Mucosa of rectum (tissue), 2 donors: ENCODE data around the gene LHFPL2.
"Not testable (repeated sequence)": the region's sequence is repeated elsewhere in the genome, so short reads cannot be mapped to it uniquely, and the experiment has no call there.

Experiments used
- H3K27ac ChIP-seq, 2 donors: one replicate each; pipeline ENCODE4 v1.7.0; 2013; ENCODE audit warnings: inconsistent platforms in 2 of 2, low read depth in 2 of 2, low read length in 2 of 2
- H3K27me3 ChIP-seq, 2 donors: one replicate each; pipeline ENCODE4 v1.7.0; 2013; ENCODE audit warnings: low read length in 2 of 2; ENCODE audit not compliant: control insufficient read depth in 2 of 2, insufficient read depth in 2 of 2
- H3K36me3 ChIP-seq, 2 donors: one replicate each; pipeline ENCODE4 v1.7.0; 2013; ENCODE audit warnings: low read length in 2 of 2; ENCODE audit not compliant: control insufficient read depth in 2 of 2, insufficient read depth in 2 of 2
- H3K4me1 ChIP-seq, 2 donors: one replicate each; pipeline ENCODE4 v1.7.0; 2013; ENCODE audit warnings: low read length in 2 of 2, mild to moderate bottlenecking in 1 of 2; ENCODE audit not compliant: control insufficient read depth in 2 of 2, insufficient read depth in 2 of 2
- H3K4me3 ChIP-seq, 2 donors: one replicate each; pipeline ENCODE4 v1.7.0; 2013; ENCODE audit warnings: low read length in 2 of 2
- H3K9ac ChIP-seq, 2 donors: one replicate each; pipeline ENCODE4 v1.7.0; 2013; ENCODE audit warnings: low read length in 2 of 2, low read depth in 1 of 2, mild to moderate bottlenecking in 1 of 2
- H3K9me3 ChIP-seq, 2 donors: one replicate each; pipeline ENCODE4 v1.7.0; 2013; ENCODE audit warnings: low read length in 2 of 2; ENCODE audit not compliant: control insufficient read depth in 2 of 2
- donor health status: healthy.
- donor health status: Normal muscosa, but diverticular disease.

Gene LHFPL2, protein sequence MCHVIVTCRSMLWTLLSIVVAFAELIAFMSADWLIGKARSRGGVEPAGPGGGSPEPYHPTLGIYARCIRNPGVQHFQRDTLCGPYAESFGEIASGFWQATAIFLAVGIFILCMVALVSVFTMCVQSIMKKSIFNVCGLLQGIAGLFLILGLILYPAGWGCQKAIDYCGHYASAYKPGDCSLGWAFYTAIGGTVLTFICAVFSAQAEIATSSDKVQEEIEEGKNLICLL

DNA sequence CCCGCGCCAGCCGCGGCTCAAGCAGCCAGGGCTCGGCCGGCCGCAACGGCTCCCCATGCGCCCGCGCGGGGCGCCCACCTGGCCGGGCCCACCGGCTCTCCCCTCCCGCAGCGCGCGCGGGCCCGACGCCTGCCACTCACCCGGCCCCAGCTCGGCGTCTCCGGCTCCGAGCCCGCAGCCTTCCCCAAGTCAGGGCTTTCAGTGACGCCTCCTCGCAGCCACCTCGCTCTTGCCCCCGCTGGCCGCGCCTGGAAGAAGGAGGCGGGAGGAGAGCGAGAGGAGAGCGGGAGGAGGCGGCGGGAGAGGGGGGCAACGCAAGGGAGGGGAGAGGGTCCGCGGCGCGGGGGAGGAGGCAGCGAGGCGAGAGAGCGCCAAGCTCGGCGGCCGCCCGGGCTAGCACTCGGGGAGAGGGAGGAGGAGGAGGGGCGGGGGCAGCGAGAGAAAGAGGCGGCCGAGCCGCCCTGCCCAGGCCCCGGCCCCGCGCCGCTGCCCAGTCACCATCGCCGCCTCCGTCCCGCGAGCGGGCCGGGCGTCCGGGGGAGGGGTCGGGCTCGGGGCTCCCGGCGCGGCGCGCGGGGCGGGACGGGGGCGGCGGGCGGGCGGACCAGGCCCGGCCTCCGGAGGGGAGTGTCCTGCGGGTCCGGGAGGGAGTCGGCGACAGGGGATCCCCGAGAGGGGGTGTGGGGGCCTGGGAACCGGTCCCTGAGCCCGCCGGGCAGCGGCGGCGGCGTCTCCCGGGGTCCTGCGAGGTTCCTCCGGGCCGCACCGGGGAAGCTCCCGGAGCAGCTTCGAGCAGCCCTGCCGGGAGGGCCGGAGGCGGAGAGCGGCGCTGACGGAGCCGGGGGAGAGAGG is at the start of gene LHFPL2:
Gene LHFPL2, minus strand, starts transcription at position 414 of the 852 bp plus-strand sequence. CDS start 138,559 bp downstream, outside the sequence.
- peak within 1 kb of the TSS; percentile 82 to 84 for H3K4me3 ChIP-seq
- peaks cover 21 to 26% of the 10 kb centered on the region in 2 donors for H3K4me1 ChIP-seq
- H3K27me3 ChIP-seq = no peaks in the 10 kb centered on the region
- no peaks in the 10 kb centered on the region for H3K36me3 ChIP-seq
- no peaks in the 10 kb centered on the region for H3K9me3 ChIP-seq
- peak within 1 kb of the TSS; percentile 77 to 86 for H3K9ac ChIP-seq
- peak within 1 kb of the TSS; percentile 84 to 92 for H3K27ac ChIP-seq

DNA sequence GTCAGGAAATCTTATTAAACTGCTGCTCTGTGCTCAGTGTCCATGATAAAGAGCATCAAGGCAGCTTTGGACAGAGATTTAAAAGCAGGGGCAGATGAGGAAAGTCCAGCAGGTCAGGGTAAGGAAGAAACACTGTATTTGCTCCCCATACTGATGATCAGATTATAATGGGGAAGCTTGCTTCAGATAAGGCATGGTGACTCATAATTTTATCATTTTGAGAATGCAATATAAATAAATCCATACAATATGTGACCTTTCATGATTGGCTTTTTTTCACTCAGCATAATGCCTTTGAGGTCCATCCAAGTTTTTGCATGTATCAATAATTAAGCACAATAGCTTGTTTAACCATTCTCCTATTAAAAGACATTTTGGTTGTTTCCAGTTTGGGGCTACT is 48.1 kb upstream of the LHFPL2 start:
- Histone ChIP-seq H3K27ac (no peak overlapping the region), H3K36me3 (no peaks in the 10 kb centered on the region), H3K9ac (no peak overlapping the region), H3K4me3 (no peak overlapping the region), H3K9me3 (no peaks in the 10 kb centered on the region), H3K27me3 (no peaks in the 10 kb centered on the region), H3K4me1 (peaks cover 0 to 4% of the 10 kb centered on the region in 2 donors)

DNA sequence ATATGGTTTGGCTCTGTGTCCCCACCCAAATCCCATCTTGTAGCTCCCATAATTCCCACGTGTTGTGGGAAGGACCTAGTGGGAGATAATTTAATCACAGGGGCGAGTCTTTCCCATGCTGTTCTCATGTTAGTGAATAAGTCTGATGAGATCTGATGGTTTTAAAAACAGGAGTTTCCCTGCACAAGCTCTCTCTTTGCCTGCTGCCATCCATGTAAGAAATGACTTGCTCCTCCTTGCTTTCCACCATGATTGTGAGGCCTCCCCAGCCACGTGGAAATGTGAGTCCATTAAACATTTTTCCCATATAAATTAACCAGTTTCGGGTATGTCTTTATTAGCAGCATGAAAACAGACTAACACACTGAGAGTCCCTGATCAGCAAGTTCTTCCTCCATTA is 47.5 kb upstream of the LHFPL2 start:
- not testable (repeated sequence) for H3K9ac ChIP-seq, H3K36me3 ChIP-seq, H3K4me1 ChIP-seq, H3K27me3 ChIP-seq, H3K9me3 ChIP-seq, H3K4me3 ChIP-seq, H3K27ac ChIP-seq

DNA sequence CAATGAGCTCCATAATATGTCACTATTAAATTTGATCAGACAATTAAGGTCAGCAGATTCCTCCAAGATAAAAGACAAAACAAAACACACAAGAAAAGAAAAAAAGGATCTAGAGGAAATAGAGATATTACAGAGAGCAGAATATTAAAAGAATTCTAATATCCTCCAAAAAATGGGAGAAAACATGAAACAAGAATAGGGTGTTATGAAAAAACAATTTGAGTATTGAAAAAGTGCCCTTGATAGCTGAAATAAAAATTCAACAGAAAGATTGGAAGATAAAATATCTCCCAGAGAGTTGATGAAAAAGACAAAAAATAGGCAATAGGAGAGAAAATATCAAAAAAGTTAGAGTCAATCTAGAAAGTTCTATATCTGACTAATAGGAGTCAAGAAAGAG is 44.8 kb upstream of the LHFPL2 start:
- Histone ChIP-seq H3K4me3 (no peak overlapping the region), H3K9ac (no peak overlapping the region), H3K27ac (no peak overlapping the region), H3K27me3 (no peaks in the 10 kb centered on the region), H3K36me3 (no peaks in the 10 kb centered on the region), H3K9me3 (no peaks in the 10 kb centered on the region), H3K4me1 (peaks cover 7 to 12% of the 10 kb centered on the region in 2 donors)

DNA sequence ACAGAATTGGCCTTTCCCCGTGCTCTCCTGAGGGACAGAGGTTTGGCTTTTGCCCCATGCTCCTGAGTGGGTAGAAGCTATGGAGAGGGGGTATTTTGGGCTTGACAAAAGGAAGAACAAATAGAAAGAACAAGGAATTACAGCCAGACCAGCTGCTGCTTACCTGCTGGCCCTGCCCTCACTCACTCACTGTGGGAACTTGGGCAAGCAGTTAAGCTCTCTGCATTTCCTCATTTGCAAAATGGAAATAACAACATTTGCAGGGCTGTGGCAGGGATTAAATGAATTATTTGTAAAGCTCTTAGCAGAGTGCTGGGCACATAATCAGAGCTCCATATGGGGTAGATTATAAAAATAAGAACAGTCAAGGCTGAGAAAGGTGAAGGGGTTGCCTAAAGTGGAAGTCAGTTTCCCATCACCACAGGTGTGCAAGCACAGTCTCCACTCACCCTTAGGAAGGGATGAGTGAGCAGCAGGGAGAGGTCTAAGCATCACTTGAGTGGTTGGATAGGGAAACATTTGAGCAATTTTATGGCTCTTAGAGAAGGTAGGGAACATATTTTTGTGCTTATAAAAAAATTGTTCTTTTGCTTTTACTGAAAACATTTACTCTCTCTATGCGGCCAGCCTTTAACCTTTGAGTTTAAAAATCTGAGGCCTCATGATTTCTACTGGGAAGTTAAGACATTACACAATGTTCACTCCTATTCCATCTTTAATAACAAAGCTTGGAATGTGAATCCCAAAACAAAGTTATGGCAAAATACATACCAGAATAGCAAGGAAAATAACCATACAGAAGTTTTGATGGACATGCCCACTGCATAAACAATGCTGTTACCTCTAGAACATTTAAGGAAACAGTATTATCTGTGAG is 42.8 kb upstream of the LHFPL2 start:
- peaks cover 7 to 12% of the 10 kb centered on the region in 2 donors for H3K4me1 ChIP-seq
- H3K36me3 ChIP-seq = no peaks in the 10 kb centered on the region
- H3K4me3 ChIP-seq = no peak overlapping the region
- peak overlapping the region in 1 of 2 donors; percentile 3 for H3K9ac ChIP-seq
- H3K9me3 ChIP-seq = no peaks in the 10 kb centered on the region
- H3K27me3 ChIP-seq = no peaks in the 10 kb centered on the region
- H3K27ac ChIP-seq = peak overlapping the region; percentile 35 to 49

DNA sequence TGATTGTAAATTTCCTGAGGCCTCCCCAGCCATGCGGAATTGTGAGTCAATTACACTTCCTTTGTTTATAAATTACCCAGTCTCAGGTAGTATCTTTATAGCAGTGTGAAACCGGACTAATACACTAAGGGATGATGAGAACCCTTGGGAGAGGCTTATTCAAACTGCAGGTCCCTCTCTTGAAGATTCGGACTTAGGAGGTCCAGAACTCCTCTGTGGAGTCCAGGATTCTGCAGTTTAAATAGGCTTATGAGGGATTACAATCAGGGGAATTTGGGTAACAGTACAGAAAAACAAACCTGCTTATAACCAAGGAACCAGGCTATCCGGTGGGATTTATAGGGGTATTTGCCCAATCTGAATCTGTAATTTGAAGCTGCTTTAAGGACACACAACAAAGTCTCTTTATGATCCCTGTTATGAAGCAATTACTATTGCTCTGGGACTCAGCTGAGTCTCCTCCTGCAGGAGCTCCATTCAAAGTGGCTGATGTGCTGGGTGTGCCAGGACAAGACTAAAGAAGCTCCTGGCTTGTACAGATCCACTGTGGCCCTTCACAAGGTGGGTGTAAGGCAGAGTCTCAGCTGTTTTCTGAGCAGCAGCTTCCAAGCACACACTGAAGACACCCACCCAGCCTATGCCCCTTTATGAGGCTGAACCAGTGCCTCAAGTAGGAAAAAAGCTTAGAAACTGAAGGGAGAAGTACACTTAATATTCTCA is 41.8 kb upstream of the LHFPL2 start:
- no peaks in the 10 kb centered on the region for H3K36me3 ChIP-seq
- H3K9me3 ChIP-seq = no peaks in the 10 kb centered on the region
- H3K27me3 ChIP-seq = no peaks in the 10 kb centered on the region
- peak overlapping the region; percentile 35 to 49 for H3K27ac ChIP-seq
- peaks cover 7 to 12% of the 10 kb centered on the region in 2 donors for H3K4me1 ChIP-seq
- H3K9ac ChIP-seq = peak overlapping the region in 1 of 2 donors; percentile 3
- H3K4me3 ChIP-seq = no peak overlapping the region

DNA sequence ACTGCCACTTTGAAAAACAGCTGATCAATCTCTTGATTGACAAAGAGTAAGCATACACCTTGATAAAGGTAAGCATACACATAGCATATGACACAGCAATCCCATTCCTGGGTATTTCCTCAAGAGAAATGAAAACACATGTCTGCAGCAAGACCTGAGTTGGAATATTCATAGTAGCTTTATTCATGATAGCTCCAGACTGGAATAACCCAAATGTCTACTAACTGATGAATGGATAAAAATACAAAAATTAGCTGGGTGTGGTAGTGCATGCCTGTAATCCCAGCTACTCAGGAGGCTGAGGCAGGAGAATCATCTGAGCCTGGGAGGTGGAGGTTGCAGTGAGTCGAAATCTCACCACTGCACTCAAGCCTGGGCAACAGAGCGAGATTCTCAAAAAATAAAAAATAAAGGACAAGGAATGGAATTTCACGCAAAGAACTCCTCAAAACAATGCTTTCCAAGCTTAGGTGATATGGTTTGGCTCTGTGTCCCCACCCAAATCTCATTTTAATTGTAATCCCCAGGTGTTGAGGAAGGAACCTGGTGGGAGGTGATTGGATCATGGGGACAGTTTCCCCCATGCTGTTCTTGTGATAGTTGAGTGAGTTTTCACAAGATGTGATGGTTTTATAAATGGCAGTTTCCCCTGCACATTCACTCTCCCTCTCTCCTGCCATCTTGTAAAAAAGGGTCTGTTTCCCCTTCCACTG is 41.1 kb upstream of the LHFPL2 start:
- no peak overlapping the region for H3K4me3 ChIP-seq
- H3K9me3 ChIP-seq = no peaks in the 10 kb centered on the region
- no peak overlapping the region for H3K9ac ChIP-seq
- H3K27ac ChIP-seq = no peak overlapping the region
- H3K4me1 ChIP-seq = peaks cover 7 to 12% of the 10 kb centered on the region in 2 donors
- no peaks in the 10 kb centered on the region for H3K36me3 ChIP-seq
- no peaks in the 10 kb centered on the region for H3K27me3 ChIP-seq

DNA sequence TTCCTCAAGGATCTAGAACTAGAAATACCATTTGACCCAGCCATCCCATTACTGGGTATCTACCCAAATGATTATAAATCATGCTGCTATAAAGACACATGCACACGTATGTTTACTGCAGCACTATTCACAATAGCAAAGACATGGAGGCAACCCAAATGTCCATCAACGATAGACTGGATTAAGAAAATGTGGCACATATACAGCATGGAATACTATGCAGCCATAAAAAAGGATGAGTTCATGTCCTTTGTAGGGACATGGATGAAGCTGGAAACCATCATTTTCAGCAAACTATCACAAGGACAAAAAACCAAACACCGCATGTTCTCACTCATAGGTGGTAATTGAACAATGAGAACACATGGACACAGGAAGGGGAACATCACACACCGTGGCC is 38.9 kb upstream of the LHFPL2 start:
- not testable (repeated sequence) for H3K36me3 ChIP-seq, H3K4me3 ChIP-seq, H3K27ac ChIP-seq, H3K9me3 ChIP-seq, H3K9ac ChIP-seq, H3K27me3 ChIP-seq
- H3K4me1 ChIP-seq = peaks cover 7 to 12% of the 10 kb centered on the region in 2 donors

DNA sequence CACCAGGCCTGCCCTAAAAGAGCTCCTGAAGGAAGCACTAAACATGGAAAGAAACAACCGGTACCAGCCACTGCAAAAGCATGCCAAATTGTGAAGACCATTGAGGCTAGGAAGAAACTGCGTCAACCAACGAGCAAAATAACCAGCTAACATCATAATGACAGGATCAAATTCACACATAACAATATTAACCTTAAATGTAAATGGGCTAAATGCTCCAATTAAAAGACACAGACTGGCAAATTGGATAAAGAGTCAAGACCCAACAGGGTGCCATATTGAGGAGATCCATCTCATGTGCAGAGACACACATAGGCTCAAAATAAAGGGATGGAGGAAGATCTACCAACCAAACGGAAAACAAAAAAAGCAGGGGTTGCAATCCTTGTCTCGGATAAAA is 35.3 kb upstream of the LHFPL2 start:
- not testable (repeated sequence) for H3K9ac ChIP-seq, H3K9me3 ChIP-seq, H3K27ac ChIP-seq, H3K27me3 ChIP-seq, H3K4me3 ChIP-seq, H3K36me3 ChIP-seq, H3K4me1 ChIP-seq
